GM19463 (cell line): ENCODE measurements around the gene SEMA5B.

Experiments
- ATAC-seq: cut with Tn5 transposase; IDR thresholded peaks from one replicate; pipeline ENCODE4 v1.9.1; 2021; ENCODE audit warnings: mild to moderate bottlenecking, moderate library complexity; ENCODE audit not compliant: unreplicated experiment

SEMA5B gene, protein sequence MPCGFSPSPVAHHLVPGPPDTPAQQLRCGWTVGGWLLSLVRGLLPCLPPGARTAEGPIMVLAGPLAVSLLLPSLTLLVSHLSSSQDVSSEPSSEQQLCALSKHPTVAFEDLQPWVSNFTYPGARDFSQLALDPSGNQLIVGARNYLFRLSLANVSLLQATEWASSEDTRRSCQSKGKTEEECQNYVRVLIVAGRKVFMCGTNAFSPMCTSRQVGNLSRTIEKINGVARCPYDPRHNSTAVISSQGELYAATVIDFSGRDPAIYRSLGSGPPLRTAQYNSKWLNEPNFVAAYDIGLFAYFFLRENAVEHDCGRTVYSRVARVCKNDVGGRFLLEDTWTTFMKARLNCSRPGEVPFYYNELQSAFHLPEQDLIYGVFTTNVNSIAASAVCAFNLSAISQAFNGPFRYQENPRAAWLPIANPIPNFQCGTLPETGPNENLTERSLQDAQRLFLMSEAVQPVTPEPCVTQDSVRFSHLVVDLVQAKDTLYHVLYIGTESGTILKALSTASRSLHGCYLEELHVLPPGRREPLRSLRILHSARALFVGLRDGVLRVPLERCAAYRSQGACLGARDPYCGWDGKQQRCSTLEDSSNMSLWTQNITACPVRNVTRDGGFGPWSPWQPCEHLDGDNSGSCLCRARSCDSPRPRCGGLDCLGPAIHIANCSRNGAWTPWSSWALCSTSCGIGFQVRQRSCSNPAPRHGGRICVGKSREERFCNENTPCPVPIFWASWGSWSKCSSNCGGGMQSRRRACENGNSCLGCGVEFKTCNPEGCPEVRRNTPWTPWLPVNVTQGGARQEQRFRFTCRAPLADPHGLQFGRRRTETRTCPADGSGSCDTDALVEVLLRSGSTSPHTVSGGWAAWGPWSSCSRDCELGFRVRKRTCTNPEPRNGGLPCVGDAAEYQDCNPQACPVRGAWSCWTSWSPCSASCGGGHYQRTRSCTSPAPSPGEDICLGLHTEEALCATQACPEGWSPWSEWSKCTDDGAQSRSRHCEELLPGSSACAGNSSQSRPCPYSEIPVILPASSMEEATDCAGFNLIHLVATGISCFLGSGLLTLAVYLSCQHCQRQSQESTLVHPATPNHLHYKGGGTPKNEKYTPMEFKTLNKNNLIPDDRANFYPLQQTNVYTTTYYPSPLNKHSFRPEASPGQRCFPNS

DNA sequence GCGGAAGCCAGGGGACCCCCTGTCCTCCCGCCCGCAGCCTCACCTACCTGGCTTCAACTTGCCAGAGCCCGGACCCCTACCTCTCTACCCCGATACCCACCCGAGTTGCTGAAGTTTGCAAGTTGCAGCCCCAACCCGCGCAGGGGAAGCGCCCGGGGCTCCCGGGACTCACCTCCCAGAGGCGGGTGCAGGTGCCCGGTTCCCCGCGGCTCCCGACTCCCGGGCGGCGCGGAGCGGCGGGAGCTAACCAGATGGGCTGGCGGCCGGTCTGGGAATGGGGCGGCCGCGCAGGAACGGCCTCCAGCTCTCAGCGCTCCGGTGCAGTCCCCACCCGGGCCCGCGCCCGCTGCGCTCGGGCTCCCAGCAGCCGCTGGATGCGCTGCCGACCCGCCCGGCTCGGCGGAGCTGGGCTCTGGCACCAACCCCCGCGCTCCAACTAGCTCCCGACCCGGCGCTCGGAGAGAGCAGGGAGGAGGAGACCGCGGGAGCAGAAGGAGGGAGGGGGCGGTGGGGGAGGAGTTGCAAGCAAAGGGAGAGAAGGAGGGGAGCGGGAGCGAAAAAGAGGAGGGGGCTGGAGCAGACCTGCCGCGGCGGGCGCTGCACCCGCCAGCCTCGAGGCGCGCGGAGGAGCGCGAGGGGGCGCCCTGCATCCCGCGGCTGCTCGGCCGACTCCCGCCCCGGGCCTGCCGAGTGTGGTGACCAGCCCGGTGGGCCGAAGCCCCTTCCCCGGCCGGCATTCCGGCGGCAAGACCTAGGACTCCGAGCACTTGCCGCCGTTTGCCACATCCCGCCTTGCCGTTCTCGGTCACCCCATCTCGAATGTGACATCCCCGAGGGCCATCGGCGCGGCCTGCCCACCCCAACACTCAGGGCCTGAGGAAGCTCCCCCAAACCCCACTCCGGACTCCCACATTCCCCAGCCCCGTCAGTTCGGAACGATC, at the start of gene SEMA5B:
Gene SEMA5B (minus strand): TSS at position 472 of the 941 bp plus-strand sequence. CDS start 66,500 bp downstream, outside the sequence.
- no peak for ATAC-seq

DNA sequence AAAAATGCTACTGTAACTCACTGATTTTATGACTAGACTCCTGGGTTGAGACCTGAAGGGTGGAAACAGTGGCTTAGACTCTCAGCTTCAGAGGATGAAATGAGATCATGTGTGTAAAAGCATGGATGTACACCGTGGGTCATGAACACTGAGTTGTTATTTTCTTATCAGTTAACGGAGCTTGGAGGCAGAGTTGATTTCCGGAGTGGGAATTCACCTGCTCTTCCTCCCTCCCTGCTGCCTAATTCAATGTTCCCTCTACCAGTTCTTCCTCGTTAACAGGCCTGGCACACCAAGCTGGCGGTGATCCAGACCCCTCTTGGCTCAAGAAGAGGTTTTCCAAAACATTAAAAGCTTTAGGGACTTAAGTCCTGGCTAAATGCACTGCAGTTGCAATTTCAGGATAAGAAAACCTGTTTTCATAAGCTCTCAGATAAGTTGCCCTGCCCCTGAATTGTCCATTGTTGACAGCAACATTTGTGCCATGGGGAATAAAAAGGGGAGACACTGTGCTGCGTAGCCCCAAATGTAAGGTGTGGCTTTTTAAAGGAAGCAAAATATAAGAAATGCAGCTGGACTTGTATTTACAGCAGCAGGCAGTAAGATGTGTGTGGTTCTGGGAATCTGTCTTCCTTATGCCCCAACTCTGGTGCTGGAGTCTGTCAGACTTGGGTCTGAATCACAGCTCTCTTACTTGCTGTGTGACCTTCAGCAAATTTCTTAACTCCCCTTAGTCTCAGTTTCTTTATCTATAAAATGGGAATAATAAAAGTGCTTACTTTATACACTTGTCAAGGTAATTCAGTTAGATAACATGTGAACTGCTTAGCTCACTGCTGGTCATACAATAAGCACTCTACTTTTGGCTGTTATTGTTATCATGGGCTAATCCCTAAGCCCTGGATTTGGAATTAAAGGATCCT, 49.2 kb upstream of the SEMA5B start:
- no peak for ATAC-seq

DNA sequence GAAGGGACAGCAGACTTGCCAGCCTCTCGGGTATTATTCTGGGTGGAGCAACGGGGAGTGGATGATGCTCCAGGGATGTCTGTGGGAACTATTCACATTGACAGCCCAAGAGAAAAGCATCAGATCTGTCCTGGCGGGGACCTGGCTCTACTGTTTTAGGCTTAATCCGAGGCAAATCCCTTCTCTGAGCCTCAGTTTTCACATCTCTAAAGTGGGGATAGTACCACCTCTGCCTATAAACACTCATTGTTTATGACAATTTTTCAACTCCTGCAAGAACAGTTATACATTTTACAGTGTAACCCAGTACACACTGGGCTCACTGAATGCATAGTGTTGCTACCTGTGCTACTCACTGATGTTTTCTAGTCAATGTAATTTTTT, 48.5 kb upstream of the SEMA5B start:
- ATAC-seq = no peak

DNA sequence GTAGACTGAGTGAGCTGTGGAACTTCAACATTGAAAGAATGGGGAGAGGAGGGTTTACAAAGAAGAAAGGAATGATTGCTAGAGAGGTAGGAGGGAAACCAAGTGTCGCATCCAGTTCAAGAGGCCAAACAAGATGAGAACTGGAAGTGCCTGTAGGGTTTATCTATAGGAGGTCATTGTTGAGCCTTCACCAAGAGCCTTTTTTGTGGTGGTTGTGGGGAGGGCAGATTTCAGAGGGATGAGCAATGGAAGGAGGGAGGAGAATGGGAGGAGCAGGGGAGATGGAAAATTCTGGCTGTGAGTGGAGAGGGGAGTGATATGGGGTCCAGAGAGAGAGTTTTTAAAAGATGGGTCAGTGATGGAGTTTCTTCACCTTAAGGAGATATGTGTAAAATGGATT, 47.8 kb upstream of the SEMA5B start:
- ATAC-seq = no peak

DNA sequence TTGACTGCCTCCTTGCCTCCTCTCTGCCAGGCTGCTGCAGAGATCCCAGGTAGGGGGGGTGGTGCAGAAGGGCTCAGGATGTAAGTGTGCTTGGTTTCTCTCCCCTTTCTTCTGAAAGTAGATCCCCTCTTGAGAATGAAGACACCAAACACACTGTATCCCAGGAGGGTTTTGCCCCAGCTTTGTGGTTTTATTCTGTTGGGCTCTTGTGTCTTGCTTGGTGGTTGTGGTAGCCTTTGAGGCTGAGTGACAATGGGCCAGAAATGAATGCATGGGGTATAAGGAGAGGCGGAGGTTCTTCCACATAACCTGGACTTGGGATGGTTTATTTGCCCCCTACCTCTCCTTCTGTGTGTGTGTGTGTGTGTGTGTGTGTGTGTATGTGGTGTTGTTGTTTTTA, 45.0 kb upstream of the SEMA5B start:
- no peak for ATAC-seq

DNA sequence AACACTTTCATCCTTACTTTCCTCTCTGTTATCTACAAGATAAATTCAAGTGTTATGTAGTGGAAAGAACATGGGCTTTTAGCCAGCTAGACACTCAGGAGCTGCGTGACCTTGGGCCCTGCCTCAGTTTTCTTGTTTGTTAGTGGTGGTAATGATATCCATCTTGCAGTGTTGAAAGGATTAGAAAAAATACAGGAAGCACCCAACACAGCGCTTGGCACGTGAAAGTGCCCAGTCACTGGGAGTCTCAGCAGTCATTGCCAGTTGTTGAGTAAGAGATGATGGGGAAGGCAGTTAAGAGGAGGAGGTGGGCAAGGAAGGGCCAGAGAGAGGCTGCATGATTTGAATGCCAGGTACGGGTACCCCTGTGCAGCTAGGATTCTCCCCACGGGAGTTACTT, 44.6 kb upstream of the SEMA5B start:
- ATAC-seq = no peak

DNA sequence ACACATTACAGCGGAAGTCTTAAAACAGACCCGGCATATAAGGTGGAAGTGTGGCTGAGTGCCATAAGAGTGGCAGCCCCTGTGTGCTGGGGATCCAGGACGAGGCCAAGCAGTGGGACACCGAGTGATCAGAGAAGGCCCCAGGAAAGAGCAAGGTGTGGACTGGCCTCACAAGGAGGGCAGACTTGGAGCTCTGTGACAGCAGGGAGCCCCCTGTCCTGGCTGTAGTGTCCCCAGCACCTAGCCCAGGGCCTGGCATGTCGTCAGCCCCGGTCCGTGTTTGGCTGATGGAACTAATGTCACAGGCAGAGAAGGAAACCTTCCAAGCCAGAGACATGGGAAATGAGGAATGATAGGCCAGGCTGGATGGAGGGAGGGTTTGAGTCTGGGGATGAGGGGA, 44.0 kb upstream of the SEMA5B start:
- no peak for ATAC-seq

DNA sequence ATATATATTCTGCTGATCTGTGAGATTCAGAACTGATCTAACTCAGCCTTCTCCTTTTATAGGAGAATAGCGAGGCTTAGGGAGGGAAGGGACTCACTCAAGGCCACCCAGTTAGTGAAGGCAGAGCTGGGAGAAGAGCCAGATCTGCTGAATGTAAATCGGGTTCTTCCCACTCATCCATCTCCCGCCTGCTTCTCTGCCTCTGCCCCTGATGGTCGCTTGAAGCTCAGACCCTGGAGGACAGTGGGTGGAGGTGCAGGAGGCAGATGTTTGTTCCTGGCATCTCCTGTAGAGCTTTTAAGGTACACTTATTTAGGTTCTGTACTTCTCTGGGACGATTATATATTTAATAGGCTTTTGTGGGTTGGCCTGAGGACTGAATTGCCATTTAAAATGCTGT, 43.6 kb upstream of the SEMA5B start:
- ATAC-seq = no peak

DNA sequence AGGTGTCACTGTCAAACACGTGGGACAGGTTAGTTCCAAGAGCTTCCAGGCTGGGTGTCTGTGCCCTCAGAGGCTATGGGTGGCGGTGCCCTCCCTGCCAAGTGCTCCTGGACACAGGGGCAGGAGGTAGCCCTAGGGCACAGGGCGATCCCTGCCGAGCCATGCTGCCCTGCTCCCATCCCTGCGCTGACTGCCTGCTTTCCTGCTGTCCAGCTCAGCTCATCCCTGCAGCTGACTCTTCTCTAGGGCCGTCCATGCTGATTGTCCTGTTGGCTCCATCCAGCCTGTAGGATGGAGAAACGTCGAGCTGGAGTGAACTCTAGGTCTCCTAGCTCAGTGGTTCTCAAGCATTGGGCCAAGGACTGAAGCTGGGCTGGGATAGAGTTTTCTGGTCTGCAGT, 42.9 kb upstream of the SEMA5B start:
- ATAC-seq = no peak

DNA sequence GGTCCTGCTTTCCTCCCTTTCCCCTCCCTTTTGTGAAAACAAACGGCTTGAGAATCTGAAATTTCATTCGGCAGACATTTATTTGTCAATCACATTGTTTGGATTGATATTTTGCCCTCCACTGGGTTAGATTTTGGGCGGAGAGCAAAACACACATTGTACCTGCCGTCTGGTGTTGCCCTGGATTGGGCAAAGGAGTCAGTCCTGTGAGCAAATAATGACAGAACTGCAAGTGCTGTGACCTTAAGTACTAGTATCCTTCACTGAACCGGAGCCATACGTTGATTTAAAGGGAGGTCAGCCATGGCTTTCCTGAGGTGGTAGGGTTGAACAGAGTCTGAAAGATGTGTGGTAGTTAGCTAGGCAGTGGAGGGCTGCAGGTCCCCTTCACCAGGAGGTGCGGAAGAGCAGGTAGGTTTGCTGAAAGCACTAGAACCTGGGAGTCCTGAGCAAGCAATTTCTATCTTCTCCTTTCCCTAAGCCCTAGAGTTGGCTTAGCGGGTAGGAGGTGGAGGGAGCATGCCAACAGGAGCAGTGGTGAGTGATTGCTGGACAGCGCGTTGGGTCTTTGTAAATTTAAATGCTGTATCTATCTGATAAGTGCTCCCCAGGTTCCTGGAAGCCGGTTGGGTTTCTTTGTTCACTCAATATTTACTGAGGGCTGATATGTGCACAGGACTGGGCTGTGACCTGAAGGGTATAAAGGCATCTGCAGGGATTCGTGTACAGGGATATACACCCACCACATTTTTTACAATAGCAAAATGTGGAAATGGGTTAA, 41.2 kb upstream of the SEMA5B start:
- ATAC-seq = no peak

DNA sequence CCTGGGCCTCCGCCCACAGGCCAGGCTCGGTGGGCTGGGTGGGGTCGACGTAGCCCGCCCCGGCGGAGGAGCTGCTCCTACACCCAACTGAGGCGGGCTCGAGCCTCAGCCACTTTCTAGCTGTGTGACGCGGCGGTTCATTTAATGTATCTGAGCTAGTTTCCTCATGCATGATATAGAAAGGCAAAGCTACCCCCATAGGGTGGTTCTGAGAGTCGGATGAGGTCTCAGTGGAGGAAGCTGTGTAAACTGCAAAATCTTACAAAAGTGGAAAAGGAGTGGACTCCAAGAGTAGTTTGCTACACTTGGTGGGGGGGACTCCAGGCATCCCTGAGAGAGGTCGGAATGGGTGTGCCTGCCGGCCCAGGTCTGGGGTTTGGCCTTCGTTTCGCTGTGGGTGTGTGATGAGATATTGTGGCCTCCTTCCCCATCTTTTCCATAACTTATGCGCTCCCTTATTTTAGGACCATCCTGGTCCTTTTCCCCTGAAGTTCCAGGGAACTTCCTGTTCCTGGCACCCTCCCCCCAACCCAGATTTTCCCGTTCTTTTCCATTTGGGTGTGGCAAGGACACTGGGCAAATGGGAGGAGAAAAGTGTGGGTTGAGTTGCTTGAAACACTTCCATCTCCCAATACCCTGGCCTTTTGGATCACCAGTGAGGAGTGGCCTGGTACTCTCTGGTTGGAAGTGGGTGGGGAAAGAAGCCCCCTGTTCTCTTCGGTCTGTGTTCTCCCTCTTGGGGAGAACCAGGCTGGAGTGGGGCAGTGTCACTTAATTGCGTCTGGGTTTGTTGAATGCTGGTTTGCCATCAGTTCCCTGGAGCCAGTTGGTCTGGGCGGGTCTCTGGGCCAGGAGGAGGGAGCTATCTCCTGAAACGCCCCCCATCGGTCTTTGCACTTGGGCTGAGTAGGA, 40.4 kb upstream of the SEMA5B start:
- ATAC-seq = peak; percentile 19

DNA sequence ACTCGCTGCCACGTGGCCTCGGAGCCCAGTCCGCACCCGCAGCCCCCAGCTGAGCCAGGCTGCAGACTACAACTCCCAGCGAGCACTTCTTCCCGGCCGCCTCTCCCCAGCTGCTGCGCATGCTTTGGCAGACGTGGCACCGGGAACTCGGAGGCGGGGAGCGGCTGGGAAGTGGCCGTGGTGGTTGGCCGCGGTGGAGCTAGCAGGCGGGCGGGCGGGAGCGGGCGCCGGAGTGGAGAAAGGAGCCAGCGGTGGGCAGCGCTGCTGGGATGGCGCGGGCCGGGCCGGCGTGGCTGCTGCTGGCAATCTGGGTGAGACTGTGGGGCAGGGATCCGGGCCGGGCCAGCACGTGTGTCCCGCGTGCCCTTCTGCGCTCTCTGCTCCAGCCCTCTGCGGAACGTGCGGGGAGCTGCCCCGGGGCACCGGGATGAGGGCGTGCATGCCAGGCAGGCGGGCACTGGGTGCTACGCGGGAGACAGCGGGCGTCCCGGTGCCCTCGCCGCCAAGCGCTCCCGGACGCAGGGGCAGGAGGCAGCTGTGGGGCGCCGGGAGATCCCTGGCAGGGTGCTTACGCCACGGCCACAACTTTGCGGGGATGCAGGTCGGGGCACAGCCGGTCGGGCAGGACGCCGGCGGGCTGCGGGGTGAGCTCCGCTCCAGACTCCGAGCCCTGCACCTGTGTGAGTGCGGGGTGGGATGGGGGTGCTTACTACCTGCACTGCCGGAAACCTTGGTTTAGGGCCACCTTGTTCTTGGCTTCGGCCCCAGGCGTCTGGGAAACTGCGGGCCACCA, 39.5 kb upstream of the SEMA5B start, which contains the start of gene PDIA5:
Gene PDIA5 (plus strand): TSS at position 130 of the 793 bp plus-strand sequence. CDS start 140 bp downstream, at position 270.
- ATAC-seq = peak; percentile 90

DNA sequence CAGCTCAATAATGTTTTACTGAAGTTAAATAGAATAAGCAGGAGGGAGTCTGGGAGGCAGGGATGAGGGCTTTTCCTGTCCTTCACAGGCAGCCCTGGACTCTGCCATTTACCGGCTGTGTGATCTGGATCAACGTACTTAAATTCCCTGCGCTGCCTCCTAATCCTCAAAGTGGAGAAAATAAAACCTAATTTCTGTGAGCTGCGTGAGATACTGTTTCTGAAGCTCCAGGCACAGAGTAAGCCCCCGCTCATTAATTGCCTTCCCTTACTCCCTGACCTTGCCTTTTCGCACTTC, 39.0 kb upstream of the SEMA5B start:
- ATAC-seq = no peak

DNA sequence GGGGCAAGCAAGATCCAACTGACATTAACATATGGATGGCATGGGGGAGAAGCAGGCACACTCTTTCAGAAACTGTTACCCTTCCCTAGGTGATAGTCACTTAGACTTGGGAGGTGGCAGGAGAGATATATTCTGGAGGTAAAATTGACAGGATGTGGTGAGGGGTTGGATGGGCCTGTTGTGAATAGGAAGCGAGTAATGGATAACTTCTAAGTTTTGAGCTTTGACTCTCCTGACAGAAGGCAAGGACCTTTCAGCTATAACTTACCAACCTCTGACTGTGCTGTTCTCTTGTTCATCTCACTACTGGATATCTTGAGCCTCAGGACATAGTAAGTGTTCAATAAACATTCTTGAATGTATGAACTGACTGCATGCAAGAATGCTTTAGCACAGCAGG, 37.4 kb upstream of the SEMA5B start:
- ATAC-seq = no peak

DNA sequence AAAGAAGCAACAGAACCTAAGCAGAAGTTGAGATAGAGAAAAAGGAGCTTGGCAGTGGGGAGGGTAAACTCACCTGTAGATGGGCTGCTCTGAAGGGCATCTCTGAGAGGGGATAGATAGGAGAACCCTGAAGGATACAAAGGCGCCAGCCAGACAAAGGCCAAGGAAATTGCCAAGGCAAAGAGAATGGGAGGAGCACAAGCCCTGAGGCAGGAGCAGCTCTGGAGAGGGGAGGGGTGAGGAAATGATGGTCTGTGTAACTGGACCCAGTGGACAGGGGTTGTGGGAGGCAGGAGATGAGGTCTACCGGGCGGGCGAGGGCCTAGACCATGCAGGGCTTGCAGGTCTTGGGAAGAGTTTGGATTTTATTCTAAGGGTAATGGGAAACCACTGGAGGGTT, 36.9 kb upstream of the SEMA5B start:
- ATAC-seq = no peak

DNA sequence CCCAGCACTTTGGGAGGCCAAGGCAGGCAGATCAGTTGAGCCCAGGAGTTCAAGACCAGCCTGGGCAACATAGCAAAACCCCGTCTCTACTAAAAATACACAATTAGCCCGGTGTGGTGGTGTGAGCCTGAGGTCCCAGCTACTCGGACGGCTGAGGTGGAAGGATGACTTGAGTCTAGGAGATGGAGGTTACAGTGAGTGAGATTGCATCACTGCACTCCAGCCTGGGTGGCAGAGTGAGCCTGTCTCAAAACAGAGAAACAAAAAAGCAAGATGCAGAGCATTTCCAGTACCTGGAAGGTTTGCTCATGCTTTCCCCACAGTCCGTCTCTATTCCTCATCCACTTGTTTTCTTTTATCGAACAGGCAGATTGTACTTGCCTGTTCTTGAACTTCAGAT, 35.5 kb upstream of the SEMA5B start:
- ATAC-seq = no peak

DNA sequence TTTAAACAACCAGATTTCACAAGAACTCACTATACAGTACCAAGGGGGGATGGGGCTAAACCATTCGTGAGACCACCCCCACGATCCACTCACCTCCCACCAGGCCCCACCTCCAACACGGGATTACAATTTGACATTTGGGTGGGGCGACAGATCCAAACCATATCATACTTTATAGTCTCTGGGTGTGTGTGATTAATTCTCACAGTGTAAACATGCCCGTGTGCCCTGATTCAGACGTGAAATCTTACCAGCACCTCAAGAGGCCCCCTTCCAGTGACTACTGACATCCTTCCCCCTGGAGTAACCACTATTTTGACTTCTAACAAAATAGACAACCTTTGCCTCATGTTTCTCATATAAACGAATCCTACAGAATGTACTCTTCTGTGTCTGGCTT, 34.3 kb upstream of the SEMA5B start:
- ATAC-seq = no peak
